ENCODE measurements around the gene CASTOR1.
"Not testable (repeated sequence)": the region's sequence is repeated elsewhere in the genome, so short reads cannot be mapped to it uniquely, and the experiment has no call there.

- TF ChIP-seq POLR2A (IDR thresholded peaks at IDR 0.05; ENCODE audit: low read length); GATA1 (IDR thresholded peaks at IDR 0.05; ENCODE audit: low read depth, low read length): not testable (repeated sequence)
These were observed 49.0 kb upstream of the CASTOR1 start for GRCh38 chr22:30338341-30338740.
